ENCODE data around the gene DTD2. TPM values are rescaled to one million over a fixed set of nuclear protein-coding genes. Genes with fewer than 3 reads are reported as not detected.
"Not testable (repeated sequence)": the region's sequence is repeated elsewhere in the genome, so short reads cannot be mapped to it uniquely, and the experiment has no call there.

The DTD2 gene
- polyA plus RNA-seq, 3 donors: 14.1 to 18.6 (median 16.5) TPM

- no peak for DNase-seq (ENCODE audit: low read depth in 3 of 3, low spot score in 2 of 3)
These were observed 11.6 kb downstream of the DTD2 start for GRCh38 chr14:31445703-31446102.

- no peak for DNase-seq (ENCODE audit: low read depth in 3 of 3, low spot score in 2 of 3)
These were observed 15.0 kb downstream of the DTD2 start for GRCh38 chr14:31442284-31442683.

- DNase-seq (ENCODE audit: low read depth in 3 of 3, low spot score in 2 of 3): no peak
These were observed 15.8 kb downstream of the DTD2 start for GRCh38 chr14:31441273-31442111.

DNA sequence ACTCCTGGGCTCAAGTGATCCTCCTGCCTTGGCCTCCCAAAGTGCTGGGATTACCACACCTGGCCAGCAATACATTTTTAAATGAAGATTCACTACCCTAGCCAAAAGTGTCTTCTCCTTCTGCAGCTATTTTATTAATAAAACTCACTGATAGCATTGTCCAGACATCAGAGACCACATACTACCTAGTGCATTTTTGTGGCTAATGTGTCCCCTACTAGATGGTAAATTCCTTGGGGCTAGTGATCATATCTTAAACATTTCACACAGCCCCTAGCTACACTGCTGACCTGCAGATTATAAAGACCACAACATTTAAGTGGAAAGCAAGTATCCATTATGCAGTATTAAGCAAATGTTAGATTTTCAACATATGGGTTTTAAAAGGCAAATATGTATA lies 17.0 kb downstream of the DTD2 start:
- DNase-seq (ENCODE audit: low read depth in 3 of 3, low spot score in 2 of 3): no peak

DNA sequence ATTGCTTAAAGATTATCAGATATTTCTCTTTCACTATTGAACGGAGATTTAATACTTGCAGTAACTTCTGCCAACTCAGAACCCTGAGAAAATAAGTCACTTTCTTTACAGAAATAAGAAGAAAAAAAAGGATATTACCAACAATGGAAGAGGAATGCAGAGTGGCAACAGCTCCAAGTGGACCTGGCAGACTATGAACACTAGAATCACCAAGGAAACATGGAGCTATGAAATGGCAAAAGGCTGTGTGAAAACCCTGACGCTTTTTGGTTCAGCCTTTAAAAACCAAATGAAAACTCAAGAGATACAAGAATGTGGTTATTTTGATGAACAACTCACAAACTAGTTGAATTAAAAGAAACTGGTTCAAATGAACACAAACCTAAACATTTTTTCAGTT lies 17.7 kb downstream of the DTD2 start:
- DNase-seq (ENCODE audit: low read depth in 3 of 3, low spot score in 2 of 3): no peak

DNA sequence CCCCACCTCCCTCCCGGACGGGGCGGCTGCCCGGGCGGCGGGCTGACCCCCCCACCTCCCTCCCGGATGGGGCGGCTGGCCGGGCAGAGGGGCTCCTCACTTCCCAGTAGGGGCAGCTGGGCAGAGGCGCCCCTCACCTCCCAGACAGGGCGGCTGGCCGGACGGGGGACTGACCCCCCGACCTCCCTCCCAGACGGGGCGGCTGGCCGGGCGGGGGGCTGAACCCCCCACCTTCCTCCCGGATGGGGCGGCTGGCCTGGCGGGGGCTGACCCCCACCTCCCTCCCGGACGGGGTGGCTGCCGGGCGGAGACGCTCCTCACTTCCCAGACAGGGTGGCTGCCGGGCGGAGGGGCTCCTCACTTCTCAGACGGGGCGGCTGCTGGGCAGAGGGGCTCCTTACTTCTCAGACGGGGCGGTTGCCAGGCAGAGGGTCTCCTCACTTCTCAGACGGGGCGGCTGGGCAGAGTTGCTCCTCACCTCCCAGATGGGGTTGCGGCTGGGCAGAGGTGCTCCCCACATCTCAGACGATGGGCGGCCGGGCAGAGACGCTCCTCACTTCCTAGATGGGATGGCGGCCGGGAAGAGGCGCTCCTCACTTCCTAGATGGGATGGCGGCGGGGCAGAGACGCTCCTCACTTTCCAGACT lies 20.1 kb downstream of the DTD2 start:
- not testable (repeated sequence) for DNase-seq (ENCODE audit: low read depth in 3 of 3, low spot score in 2 of 3)

- no peak for DNase-seq (ENCODE audit: low read depth in 3 of 3, low spot score in 2 of 3)
These were observed 22.0 kb downstream of the DTD2 start for GRCh38 chr14:31435276-31435675.

- no peak for DNase-seq (ENCODE audit: low read depth in 3 of 3, low spot score in 2 of 3)
These were observed 26.6 kb downstream of the DTD2 start for GRCh38 chr14:31430634-31431264.

DNA sequence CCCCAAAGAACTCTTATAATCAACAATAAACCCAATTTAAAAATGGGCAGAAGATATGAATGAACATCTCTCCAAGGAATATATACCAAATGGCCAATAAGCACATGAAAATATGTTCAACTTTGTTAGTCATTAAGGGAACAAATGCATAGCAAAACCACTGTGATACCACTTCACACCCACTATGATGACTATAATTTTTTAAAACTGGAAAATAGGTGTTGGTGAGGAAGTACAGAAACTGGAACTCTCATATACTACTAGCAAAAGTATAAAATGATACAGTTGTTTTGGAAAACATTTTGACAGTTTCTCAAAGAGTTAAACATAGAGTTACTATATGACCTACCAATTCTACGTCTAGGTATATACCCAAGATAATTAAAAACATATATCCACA lies 27.5 kb downstream of the DTD2 start:
- DNase-seq (ENCODE audit: low read depth in 3 of 3, low spot score in 2 of 3): no peak

DNA sequence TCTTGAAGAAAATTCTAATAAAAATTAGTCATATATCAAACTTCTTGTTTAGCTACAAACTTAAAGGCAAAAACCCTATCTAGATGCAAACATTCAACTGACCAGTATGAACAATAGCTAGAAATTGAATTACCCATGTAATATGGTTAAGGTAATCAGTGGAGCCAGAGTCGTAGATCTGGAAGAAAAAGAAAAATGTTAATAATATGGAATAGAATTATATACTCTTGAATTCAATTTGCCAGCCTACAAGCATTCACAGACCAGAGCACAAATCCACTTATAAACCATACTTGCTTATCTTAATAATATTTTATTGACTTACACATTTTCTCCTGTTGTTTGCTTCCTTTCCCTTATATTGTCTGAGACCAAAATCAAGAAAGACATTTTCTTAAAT lies 29.3 kb downstream of the DTD2 start:
- DNase-seq (ENCODE audit: low read depth in 3 of 3, low spot score in 2 of 3): no peak

DNA sequence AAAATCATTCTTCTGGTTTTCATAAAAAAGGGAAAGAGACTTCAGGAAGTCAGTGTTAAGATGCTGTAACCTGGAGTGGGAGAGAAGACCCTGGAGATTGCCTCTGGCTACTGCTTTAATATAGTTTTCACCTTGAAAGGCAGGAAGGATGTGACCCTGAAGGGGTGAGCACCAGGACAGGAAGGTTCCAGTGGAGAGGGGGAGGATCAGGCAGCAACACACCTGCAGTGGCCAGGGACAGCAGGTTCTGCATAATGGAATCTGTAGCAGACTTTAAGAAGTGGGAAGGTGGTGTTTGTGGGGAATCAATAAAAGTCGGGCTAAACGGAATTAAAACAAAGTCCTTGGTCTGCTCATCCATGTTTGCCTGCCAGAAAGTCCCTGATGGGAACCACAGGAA lies 30.6 kb downstream of the DTD2 start:
- DNase-seq (ENCODE audit: low read depth in 3 of 3, low spot score in 2 of 3): no peak

- DNase-seq (ENCODE audit: low read depth in 3 of 3, low spot score in 2 of 3): no peak
These were observed 31.4 kb downstream of the DTD2 start for GRCh38 chr14:31425905-31426304.

- DNase-seq (ENCODE audit: low read depth in 3 of 3, low spot score in 2 of 3): no peak
These were observed 36.1 kb downstream of the DTD2 start for GRCh38 chr14:31421200-31421599.

GRCh38 chr14:31420319-31421111 lies 36.8 kb downstream of the DTD2 start, which contains the start of gene HEATR5A:
Gene HEATR5A, minus strand, starts transcription at chr14:31420550. Its CDS starts 17,575 bp downstream, at chr14:31402975.
- peak; percentile 73 to 91 (median 83) for DNase-seq (ENCODE audit: low read depth in 3 of 3, low spot score in 2 of 3)

DNA sequence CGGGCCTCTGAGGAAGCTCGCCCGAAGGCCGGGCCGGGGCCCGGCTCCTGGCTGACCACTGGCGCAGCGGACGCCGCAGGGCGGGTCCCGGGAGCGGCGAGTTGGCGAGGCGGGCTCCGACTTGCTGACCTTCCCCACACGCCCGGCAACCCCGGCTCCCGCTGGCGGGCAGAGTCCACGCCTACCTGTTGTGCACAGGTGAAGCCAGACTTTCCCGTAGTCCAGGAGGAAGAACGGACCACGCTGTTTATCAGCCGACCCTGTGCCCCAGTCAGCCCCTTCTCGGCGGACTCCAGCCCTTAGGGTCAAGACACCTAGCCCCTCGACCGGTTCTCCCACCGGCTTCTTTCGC lies 37.4 kb downstream of the DTD2 start:
- peak in 1 of 3 donors; percentile 16 for DNase-seq (ENCODE audit: low read depth in 3 of 3, low spot score in 2 of 3)

DNA sequence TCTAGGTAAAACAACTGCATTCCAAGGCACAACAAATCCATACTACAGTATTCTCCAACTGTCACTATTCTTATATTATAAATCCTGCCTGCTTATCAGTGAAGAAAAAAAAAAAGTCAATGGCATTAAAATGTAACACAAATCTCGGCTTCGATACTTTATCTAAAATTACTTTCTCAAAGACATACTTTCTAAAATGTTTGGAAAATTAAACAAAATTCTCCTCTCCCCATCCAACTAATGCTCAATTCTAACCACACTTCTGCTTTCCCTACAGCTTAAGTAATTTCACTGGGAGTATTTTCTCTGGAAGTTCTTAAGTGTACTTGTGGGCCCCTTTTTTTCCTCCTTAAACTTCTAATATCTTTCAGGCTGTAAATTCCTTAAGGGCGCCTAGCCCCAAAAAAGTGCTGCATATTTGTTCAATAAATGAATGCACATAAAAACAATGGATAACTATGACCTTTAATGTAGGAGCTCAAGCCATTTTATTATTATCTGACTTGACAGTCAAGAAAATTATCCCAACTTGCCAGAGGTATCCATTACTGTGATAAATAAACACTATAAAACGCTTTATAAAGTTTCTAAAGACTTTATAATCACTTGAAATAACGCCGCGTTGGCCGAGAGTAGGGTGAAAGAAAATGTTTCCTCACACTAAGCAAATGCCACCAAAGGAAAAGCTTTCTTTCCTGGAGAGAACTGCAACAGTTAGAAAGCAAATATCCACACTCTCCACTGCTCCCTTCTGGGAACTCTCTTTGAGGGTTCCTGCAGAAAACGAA lies 37.9 kb downstream of the DTD2 start:
- DNase-seq (ENCODE audit: low read depth in 3 of 3, low spot score in 2 of 3): peak in 1 of 3 donors; percentile 13

DNA sequence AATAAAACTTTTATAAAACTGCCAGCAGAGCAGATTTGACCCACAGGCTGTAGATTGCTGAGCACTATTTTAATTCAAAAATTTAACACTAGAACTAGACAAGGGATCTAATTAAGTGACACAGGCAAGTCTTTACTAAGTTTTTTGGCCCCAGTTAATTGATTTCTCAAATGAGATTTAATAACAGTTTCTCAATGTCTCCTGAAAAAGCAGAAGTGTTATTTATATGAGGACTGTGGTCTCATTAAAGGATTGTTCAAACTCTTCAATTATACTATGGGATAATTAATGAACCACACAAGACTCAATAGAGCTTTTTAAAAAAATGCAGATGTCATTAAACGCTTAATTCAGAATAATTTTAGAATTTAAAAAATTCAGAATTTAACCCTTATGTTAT lies 38.9 kb downstream of the DTD2 start:
- no peak for DNase-seq (ENCODE audit: low read depth in 3 of 3, low spot score in 2 of 3)

GRCh38 chr14:31414190-31414833 lies 43.0 kb downstream of the DTD2 start:
- no peak for DNase-seq (ENCODE audit: low read depth in 3 of 3, low spot score in 2 of 3)

GRCh38 chr14:31411218-31411727 lies 46.0 kb downstream of the DTD2 start:
- no peak for DNase-seq (ENCODE audit: low read depth in 3 of 3, low spot score in 2 of 3)
